GM19240 (cell line): ENCODE results near the gene GAPT.
"Not testable (repeated sequence)": the region's sequence is repeated elsewhere in the genome, so short reads cannot be mapped to it uniquely, and the experiment has no call there.

Source experiments
- DNase-seq: peaks from one replicate; pipeline ENCODE4 v3.0.0; 2011; ENCODE audit warnings: low spot score; ENCODE audit not compliant: insufficient read length

The GAPT gene

DNA sequence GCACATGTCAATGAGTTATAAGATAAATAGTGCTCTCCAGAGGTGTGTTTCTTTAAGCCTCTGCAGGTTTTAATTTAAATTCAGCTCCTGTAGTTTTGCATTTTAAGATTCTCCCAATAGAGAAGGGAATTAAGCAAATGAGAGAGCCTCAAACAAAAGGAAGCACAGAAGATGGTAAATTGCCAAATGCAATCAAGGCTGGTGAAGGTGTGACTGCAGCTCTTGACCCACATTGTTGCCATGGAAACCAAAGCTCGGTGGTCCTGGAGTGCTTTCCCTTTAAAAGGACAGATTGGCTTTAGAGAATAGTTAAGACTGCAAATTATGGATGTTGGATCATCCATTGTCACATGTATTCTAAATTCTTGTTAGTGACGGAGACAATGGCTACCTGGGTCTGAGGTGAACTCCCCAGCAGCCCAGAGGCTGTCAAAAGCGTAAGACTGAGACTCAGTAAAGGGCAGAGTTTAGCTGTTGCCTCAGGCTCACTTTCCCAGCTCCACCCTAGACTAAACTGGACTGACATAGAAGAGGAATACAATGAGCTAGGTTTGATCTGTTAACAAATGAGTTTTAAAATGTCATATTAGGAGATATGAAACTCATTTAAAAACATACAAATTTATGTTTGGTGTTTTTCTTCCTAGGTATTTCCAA lies 12.3 kb downstream of the GAPT start:
- no peak for DNase-seq

DNA sequence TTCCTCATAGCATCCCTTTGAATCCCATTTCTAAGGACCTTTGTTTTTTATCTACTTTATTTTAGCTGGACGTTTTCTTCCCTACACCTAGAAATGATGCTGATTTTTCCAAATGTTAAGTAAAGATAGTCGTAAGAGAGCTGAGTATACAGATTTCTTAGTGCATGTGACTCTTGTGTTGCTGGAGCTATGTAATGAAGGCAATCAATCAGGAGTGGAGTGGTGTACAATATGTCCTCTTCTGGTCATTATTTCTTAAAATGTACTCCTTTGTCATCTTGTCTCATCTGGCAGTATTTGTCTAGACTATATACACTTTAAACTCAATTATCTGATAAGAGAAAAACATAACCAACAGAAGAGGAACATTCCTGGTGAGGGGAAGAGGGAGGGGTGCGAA lies 13.5 kb downstream of the GAPT start:
- no peak for DNase-seq

DNA sequence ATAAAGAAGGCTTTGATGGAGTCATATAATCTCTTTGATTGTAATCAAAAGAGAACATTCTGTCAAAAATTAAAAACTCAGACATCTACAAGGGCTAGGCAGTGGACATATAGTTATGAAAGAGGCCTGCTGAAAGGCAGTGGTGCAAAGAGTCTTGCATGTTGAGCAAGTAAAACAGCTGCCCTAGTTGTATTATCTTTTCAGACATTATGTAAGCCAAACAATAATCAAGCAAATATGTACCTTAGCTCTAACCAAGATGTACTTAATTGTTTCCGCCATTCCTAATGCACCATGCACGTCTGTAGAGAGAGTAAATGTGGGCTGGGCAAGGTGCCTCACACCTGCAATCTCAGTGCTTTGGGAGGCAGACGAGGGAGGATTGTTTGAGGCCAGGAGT lies 14.3 kb downstream of the GAPT start:
- no peak for DNase-seq

DNA sequence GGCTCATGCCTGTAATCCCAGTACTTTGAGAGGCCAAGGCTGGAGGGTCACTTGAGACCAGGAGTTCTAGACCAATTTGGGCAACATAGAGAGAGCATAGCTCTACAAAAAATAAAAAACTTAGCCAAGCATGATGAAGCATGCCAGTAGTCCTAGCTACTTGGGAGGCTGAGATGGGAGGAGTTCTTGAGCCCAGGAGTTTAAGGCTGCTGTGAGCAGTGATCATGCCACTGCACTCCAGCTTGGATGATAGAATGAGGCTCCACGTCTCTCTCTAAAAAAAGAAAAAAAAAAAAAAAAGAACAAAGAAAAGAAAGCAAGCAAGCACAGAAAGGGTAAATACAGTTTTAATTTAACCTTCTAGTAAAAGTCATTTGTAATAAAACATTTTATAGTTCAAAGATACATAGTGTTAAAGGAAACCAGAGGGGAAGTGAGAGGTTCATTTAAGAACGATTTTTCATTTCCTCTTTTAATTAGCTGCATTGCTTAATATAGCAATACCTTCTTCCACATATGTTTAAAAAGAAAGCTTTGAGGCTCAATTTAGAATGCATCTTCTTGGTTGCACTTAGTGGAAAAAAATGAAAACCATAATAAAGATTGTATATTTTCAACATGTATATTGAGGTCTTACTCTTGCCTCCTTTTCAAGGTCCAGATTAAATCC lies 14.9 kb downstream of the GAPT start:
- no peak for DNase-seq

DNA sequence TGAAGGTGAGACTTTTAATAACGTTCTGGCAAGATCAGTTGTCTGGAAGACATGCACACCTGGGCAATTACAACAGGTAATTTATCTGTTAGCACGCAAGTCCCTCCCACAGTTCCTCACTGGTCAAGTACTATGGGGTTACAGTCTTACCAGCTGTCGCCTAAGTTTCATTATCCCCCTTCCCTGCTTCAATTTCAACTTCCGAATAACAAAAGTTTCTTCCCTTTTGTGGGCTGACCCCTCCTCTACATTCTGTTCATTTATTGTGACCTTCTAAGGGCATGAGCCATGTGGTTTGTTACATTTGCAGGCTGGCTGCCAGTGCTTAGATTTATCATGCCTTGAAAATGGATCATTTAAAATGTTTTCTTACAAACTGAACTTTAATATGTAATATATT lies 16.5 kb downstream of the GAPT start:
- no peak for DNase-seq

DNA sequence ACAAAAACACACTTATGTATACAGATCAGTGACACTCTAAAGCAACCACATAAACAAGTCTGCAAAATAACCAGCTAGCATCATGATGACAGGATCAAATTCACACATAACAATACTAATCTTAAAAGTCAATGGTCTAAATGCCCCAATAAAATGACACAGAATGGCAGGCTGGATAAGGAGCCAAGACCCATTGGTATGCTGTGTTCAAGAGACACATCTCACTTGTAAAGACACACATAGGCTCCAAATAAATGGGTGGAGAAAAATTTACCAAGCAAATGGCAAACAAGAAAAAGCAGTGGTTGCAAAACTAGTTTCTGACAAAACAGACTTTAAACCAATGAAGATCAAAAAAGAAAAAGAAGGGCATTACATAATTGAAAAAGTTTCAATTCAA lies 26.0 kb downstream of the GAPT start:
- DNase-seq: no peak

DNA sequence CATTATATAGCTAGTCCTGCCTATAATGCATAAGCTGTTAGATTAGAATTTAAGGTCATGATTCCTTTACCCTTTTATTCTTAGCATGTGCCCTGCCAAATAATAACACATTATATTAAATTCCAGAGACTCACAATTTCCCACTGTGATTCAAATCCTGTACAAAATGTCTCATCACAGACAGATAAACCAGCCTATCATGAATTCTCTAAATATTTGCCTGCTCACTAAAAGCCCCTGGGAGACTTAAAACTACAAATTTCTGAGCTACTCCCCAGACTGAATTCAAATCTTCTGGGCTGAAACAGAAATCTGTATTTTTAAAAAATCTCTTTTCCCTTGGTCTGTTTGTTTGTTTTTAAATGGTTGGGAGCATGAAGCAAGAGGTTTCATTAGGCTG lies 32.7 kb downstream of the GAPT start:
- no peak for DNase-seq

DNA sequence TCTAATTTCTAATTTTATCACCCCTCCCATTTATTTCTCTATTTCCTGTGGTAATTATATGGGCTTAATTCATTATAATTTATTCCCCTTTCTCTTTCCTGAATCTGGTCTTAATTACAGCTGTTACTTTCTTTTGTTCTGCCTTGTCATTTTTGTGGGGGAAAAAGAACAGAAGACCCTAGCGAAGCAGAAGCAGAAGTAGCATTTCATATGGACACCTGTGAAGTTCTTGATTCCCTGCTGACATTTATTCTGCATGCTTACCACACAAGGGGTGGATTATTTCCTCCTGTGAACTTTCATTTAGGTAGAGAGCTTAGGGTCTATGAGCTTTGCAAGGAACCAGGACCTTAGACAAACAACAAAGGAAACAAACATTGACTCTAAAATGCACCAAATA lies 33.3 kb downstream of the GAPT start:
- no peak for DNase-seq

DNA sequence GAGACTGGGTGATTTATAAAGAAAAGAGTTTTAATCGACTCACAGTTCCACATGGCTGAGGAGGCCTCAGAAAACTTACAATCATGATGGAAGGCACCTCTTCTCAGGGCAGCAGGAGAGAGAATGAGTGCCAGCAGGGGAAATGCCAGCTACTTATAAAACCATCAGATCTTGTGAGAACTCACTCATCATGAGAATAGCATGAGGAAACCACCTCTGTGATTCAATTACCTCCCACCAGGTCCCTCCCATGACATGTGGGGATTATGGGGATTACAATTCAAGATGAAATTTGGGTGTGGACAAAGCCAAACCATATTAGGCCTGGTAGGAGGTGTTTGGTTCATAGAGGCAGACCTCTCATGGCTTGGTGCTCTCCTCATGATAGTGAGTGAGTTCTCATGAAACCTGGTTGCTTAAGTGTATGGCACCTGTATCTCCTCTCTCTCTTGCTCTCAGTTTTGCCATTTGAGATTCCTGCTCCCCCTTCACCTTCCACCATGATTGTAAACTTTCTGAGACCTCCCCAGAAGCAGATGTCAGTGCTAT lies 39.8 kb downstream of the GAPT start:
- DNase-seq: no peak

DNA sequence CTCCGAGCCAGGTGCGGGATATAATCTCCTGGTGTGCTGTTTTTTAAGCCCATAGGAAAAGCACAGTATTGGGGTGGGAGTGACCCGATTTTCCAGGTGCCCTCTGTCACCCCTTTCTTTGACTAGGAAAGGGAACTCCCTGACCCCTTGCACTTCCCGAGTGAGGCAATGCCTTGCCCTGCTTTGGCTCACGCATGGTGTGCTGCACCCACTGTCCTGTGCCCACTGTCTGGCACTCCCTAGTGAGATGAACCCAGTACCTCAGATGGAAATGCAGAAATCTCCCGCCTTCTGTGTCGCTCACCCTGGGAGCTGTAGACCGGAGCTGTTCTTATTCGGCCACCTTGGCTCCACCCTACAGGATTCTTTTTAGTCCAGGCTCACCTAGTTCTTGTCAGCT lies 50.7 kb downstream of the GAPT start:
- not testable (repeated sequence) for DNase-seq

DNA sequence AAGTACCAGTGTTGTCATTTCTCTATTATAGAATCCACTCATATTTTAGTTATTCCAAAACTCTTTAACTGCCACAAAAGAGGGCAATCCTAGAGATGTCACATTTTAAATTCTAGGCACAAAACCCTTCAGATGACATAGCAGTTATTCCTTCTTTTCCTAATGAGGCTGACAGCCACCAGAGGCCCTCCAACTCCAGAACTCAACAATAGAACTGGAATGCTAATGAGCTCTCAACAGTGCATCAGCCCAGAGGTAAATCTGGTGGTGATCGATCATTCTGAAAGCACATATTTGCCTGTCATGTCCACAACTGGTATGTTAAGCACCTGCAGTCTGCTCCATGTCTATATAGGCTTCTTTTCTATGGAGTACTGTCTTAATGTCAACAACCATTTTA lies 51.5 kb downstream of the GAPT start:
- DNase-seq: no peak

DNA sequence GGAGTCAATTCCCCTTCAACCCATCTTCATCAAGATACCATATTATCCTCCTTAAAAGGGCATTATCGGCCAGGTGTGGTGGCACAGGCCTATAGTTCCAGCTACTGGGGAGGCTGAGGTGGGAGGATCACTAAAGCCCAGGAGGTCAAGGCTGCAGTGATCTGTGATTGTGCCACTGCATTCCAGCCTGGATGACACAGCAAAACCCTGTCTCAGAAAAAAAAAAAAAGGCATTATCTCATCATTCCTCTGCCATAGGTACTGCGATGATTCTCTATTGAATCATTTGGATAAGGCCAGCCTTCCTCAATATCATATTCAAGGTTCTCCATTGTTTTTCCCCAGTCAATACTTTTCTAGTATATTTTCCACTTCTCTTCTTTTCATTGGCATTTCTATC lies 52.5 kb downstream of the GAPT start:
- no peak for DNase-seq

DNA sequence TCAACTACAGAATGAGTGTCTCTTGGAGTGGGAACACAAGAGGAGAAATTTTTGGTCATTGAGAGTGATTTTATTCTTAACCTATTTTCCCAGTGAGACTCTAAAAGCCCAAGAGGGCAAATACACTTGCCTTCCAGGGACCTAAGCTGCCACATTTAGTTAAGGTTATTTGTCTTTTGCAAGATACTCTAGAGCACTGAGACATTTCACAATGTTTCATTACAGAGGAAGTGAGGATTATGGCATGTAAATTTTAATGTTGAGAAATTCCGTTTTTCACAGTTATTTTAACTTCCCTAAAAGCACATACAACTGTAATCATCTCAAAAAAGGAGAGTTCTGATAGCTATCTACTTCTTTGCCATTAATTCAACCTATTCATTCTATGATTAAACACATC lies 53.0 kb downstream of the GAPT start:
- DNase-seq: no peak

DNA sequence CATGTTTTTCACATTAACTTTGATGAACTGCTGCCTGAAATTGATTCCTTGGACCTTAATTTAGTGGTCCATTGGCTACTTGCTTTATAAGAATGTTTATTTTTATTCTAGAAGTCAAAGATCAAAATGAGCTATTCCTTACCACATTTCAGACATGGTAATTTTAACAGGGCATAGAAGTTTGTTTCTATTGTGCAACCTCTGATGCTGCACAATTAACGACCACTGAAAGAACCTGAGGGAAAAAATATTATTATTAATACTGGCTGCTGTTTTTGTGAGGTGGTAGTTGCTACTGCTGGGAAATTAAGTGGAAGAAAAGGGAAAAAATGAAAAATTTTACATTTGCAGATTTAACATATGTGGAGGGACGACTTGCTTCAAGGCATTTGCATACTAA lies 53.7 kb downstream of the GAPT start:
- DNase-seq: no peak

DNA sequence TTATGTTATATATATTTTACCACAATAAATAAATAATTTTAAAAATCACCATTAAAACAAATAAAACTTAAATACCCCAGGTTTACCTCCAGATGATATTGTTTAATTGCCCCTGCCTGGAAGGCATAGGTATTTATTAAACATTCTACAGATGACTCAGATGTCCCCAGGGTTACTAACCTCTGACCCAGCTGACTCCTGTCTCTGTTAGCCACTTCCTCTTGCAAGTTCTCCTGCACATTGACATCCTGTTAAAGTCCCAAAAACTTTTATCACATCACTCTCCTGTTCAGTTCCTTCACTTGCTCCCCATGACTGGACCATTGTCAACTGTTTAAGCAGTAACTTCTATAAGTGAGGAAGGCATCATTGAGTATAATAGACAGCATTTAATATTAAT lies 54.7 kb downstream of the GAPT start:
- no peak for DNase-seq
